HG03442 (cell line): ENCODE results near the gene DHX38.
"Not testable (repeated sequence)": the region's sequence is repeated elsewhere in the genome, so short reads cannot be mapped to it uniquely, and the experiment has no call there.

Source experiments
- ATAC-seq: cut with Tn5 transposase; IDR thresholded peaks from one replicate; pipeline ENCODE4 v1.9.1; 2021; ENCODE audit warnings: mild to moderate bottlenecking, moderate library complexity; ENCODE audit not compliant: unreplicated experiment

Gene DHX38

DNA sequence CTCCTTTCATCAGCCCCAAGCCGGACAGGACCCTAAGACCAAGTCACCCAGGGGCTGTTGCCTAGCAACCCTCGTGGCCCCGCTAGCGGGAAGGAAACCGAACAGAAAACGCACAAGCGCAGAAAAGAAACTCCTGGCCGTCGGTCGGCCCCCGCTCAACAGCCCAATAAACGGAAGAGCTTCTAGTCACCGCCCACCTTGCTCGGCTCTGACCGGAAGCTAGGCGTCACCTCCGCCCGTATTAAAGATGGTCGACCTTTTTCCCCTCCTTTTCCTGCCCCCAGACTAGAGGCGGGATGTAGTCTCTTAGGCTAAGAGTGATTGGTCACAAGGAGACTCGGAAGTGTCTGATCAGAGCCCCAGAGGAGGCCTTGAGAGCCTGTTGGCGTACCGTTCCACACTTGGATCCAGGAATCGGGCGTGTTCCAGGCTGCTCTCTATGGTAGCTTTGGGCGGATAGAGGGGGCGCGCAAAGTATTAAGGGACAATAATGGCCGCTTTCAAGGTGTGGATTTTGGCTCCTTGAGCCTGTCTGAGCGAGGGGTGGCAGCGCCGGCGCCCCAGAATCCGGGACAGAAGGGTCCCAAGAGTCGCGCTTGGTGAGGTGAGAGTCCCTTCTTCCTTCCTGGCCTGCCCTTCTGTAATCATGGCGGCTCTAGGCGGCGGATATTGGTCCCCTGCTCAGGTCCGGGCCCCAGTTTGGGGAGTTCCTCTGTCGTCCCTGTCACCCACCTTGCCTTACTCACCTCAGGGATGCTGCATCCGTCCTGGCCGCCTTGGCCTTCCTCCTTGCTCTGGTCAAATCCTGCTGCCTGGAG, at the start of gene DHX38, which contains the start of gene TXNL4B:
Gene DHX38 (plus strand): TSS at position 400 of the 818 bp plus-strand sequence. CDS start 2,311 bp downstream, outside the sequence.
Gene TXNL4B (minus strand): TSS at position 173 of the 818 bp plus-strand sequence. CDS start 2,871 bp downstream, outside the sequence.
- peak; percentile 97 for ATAC-seq

DNA sequence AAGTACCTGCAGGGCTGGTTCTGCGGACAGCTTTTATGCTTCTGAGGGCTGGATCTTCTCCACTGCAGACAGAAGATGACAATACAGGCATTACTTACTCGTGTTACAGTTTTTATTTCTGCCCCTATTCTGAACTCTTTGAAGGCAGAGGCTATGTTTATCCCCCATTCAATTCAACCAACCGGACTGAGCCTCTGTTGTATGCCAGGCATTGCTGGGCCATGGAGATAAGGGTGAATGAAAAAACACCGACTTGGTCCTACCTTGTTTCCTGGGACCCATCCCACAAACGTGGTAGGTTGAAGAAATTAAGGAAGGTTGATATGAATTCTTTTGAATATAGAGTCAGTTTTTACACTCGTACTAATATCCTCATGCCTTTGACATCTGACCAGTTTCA, 49.4 kb upstream of the DHX38 start:
- no peak for ATAC-seq

DNA sequence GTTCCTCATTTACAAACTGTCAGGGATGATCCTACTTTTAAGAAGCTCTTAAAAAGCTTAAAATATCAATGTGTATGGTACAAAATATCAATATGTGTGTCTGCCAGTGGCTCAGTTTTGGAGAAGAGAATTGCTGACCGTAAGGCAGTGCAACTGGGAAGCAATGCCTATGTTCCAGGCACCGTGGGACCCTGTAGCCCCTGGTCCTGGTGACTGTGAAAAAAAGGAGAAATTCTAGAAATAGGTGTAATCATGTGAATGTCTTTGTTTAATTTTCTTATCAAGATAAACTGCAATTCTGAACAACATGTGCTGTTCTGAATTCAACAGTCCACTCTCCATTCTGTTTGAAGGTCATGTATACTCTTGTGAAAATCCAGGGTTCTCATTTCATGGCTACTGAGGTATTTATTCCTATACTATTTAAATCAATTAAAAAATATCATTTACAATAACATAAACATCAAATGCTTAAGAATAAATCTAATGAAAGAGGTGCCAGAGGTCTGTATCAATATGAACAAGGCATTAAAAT, 48.8 kb upstream of the DHX38 start:
- no peak for ATAC-seq

DNA sequence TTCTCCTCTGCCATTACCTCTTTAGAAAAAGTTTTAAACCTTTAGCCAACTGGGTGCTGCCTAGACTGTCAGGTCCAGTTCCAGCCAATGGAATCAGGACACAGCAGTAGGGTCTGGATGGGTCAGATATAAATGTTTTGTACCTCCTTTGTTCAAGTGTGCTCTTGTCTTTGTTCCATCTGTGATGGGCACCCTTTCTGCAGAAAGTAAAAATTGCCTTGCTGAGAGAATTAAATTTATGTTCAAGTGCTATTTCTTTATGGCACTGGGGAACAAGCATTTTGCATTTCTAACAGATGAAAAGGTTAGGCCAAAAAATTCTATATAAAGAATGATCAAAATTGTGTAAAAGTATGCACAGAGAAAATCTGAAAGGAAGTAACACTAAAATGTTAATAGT, 44.5 kb upstream of the DHX38 start:
- ATAC-seq = no peak

DNA sequence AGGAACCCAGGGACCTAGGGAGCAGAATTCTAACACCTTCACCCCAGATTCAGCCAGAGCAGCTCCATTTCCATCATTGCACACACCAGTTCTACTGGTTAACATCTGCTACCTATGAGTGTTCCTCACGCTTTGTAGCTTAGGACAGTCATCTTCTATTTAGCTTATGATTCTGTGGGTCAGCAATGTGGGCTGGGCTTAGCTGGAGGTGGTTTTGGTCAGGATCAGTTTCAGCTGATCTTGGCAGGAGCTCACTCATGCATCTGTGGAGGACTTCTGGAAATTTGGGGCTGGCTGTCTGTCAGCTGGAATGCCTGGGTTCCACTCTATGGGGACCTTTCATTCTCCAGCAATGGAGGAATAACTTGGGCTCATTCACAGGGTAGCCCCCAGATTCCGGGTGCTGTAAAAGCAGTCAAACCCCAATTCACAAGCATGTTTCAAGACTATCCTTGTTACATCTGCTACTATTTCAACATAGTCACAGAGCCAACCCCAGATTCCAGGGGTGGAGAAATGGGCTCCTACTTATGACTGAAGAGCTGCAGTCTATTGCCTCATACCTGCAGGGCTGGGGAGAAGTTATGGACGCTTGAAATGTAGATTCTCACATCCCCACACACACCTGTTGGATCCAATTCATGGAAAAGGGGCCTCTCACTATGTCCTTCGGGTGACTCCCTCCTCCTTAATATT, 42.7 kb upstream of the DHX38 start:
- ATAC-seq = no peak

DNA sequence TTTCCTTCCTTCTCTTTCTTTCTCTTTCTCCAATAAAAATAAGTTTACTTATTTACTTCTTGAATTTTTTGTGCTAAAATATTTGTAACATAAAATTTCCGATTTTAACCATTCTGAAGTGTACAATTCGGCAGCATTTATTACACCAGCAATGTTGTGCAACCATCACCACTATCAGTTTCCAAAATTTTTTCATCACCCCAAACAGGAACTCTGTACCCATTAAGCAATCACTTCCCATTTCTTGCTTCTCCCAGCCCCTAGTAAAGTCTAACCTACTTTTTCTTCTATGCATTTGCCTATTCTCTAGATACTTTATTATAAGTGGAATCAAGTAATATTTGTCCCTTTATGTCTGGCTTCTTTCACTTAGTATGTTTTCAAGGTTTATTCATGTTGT, 41.8 kb upstream of the DHX38 start:
- ATAC-seq = no peak

DNA sequence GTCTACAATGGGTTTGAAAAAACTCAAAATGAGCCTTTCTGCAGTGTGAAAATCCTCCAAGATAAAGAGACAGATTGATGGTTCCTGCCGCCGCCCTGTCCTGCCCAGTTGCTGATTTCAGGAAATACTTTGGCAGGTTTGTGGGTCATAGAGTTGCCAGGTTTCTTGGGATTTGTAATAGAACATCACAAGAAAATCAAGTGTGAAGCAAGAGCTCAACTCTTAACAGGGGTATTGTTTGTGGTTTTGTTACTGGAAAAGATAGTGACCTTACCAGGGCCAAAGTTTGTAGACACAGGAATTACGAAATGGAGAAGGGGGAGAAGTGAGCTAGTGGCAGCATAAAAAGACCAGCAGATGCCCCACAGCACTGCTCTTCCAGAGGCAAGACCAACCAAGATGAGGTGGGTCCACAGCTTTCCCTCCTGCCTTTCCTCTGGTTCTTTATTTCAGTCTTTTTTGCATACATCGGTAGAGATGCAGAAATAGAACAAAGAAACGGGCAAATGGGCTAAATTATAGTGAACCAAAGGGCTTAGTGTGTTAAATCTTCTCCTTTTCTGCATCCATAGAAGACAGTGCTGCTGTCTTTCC, 39.3 kb upstream of the DHX38 start, which contains the start of gene HP:
Gene HP (plus strand): TSS at position 252 of the 594 bp plus-strand sequence. CDS start 148 bp downstream, at position 400.
- ATAC-seq = not testable (repeated sequence)

DNA sequence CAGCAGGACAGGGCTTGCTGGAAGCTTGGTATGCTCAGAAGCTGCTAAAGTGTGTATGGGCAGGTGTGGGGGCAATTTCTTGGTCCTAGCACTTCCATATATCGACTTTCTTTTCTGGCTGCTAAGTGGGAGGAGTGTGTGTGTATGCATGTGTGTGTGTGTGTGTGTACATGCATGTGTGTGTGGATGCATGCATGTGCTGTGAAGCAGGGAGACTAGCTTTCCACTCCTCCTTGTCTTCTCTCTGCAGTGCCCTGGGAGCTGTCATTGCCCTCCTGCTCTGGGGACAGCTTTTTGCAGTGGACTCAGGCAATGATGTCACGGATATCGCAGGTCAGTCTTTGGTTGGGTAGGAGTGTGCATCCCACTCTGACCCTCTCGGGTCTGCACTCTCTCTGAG, 37.7 kb upstream of the DHX38 start:
- no peak for ATAC-seq

DNA sequence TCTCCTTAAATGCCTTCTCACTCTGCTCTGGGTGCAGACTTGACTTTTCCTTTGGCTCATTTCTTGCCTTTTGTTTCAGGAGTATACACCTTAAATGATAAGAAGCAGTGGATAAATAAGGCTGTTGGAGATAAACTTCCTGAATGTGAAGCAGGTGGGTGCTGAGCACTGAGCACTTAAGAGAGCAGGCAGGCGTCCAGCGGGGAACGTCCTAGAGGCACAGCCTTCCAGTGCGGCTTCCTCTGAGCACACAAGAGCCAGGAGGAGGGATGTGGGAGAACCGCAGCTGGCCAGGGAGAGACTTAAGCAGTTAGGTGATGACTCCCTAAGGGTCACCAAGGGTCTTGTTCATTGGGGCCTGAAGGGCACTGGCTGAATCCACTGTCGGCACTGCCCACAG, 36.3 kb upstream of the DHX38 start:
- not testable (repeated sequence) for ATAC-seq

DNA sequence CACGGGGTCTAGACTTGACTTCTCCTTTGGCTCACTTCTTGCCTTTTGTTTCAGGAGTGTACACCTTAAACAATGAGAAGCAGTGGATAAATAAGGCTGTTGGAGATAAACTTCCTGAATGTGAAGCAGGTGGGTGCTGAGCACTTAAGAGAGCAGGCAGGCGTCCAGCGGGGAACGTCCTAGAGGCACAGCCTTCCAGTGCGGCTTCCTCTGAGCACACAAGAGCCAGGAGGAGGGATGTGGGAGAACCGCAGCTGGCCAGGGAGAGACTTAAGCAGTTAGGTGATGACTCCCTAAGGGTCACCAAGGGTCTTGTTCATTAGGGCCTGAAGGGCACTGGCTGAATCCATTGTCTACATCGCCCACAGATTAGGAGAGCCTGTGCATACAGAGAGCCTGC, 34.6 kb upstream of the DHX38 start:
- not testable (repeated sequence) for ATAC-seq

DNA sequence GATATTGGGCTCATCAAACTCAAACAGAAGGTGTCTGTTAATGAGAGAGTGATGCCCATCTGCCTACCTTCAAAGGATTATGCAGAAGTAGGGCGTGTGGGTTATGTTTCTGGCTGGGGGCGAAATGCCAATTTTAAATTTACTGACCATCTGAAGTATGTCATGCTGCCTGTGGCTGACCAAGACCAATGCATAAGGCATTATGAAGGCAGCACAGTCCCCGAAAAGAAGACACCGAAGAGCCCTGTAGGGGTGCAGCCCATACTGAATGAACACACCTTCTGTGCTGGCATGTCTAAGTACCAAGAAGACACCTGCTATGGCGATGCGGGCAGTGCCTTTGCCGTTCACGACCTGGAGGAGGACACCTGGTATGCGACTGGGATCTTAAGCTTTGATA, 33.2 kb upstream of the DHX38 start:
- ATAC-seq = no peak

DNA sequence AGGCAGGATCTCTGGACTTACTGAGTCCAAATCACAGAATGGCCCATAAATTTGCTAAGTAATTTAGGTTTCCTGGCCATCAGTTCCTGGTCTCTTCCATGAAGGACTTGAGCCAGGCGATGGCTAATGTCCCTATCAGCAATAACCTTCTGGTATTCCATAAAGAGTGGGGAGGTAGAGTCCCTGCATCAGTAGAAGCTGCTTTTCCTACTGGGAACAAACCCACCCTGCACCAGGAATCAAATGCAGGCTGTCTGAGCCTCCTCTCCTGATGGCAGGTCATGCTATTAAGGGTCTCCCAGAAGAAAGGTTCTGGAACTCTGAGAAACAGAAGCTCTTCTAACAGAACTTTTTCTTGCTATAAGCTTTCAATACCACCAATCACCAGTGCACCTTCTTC, 32.1 kb upstream of the DHX38 start:
- ATAC-seq = no peak

DNA sequence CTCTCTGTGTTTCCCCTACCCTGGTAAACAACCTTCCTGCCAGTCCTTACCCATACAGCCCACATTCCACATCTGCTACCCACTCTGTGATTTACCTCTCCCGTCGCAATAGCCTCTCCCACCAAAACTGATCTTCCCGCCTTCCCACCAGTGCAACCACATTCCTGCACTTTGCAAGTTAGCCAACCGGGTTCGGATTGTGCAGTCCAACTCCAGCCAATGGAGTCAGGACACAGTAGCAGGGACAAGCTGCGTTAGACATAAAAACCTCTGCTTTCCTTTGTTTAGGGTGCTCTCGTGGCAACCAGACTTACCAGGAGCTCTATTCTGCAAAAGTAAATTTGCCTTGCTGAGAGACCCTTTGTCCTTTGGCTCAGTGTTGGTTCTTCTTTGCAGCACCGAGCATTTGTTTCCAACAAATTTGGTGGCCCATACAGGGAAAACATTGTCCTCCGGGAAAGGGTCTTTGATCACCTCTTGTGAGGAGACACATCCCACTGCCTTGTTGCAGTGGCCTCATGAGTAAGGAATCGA, 29.2 kb upstream of the DHX38 start:
- ATAC-seq = no peak

DNA sequence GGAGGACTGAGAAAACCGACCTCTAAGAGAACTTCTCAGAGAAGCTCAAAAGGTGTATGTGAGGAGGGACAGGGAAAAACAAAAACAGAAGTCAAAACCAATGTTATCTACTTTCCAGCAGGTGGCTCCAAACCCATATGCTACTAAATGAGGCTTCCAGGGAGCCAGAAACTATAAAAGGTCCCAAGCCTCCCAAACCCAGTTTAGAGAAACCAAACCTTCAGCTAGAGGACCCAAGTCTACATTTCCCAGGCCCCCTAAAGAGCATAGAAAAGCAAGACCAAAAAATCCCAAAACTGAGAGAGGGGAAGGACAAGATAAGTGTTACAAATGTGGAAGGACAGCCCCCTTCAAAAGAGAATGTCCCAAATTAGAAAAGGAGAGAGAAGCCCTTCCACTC, 26.9 kb upstream of the DHX38 start:
- peak; percentile 63 for ATAC-seq

DNA sequence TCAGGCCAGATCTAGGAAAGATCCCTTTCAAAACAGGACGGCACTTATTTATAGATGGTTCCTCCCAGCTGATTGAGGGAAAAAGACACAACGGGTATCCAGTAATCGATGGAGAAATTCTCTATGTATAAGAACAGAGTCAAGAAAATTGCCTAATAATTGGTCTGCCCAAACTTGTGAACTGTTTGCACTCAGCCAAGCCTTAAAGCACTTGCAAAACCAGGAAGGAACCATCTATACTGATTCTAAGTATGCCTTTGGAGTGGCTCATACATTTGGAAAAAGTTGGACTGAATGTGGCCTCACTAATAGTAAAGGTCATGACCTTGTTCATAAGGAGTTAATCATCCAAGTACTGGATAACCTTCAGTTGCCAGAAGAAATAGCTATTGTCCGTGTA, 24.7 kb upstream of the DHX38 start:
- no peak for ATAC-seq

DNA sequence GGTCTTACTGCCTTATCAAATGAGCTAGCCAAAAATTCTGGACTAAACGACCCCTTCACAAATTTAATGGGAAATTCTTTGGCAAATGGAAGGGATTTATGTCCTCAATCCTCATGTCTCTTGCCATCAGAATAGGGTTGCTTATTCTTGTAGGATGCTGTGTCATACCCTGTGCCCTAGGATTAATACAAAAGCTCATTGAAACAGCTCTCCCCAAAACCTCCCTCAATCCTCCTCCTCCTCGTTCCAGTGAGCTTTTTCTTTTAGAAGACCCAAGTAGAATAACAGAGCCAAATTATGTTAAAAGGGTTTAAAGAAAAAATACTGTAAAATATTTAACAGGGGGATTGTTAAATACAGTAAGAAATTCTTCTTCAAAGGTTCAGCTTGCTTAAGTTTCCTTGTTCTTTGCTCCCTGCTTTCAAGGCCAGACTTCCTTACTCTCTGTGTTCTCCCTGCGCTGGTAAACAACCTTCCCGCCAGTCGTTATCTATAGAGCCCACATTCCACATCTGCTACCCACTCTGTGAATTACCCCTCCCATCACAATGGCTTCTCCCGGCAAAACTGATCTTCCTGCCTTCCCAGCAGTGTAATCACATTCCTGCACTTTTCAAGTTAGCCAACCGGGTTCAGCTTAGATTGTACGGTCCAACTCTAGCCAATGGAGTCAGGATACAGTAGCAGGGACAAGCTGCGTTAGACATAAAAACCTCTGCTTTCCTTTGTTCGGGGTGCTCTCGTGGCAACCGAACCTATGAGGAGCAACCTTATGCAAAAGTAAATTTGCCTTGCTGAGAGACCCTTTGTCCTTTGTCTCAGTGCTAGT, 20.9 kb upstream of the DHX38 start:
- no peak for ATAC-seq

DNA sequence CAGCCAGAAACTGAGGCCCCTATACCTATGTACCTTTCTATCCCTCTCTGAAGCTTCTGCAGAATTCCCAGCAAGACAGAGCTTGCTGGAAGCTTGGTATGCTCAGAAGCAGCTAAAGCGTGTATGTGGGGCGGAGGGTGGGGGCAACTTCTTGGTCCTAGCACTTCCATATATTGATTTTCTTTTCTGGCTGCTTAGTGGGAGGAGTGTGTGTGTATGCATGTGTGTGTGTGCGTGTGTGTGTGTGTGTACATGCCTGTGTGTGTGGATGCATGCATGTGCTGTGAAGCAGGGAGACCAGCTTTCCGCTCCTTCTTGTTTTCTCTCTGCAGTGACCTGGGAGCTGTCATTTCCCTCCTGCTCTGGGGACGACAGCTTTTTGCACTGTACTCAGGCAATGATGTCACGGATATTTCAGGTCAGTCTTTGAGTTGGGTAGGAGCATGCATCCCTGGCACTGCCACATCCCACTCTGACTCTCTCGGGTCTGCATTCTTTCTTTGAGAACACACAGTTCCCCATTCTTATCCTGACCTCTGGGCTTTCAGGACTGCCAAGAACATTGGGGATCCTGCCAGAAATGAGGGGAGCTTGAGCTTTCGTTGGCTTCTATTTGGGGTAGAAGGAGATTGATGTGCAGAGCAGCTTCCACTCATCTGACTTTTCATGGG, 20.0 kb upstream of the DHX38 start:
- no peak for ATAC-seq

DNA sequence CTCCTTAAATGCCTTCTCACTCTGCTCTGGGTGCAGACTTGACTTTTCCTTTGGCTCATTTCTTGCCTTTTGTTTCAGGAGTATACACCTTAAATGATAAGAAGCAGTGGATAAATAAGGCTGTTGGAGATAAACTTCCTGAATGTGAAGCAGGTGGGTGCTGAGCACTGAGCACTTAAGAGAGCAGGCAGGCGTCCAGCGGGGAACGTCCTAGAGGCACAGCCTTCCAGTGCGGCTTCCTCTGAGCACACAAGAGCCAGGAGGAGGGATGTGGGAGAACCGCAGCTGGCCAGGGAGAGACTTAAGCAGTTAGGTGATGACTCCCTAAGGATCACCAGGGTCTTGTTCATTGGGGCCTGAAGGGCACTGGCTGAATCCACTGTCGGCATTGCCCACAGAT, 18.6 kb upstream of the DHX38 start:
- ATAC-seq = not testable (repeated sequence)

DNA sequence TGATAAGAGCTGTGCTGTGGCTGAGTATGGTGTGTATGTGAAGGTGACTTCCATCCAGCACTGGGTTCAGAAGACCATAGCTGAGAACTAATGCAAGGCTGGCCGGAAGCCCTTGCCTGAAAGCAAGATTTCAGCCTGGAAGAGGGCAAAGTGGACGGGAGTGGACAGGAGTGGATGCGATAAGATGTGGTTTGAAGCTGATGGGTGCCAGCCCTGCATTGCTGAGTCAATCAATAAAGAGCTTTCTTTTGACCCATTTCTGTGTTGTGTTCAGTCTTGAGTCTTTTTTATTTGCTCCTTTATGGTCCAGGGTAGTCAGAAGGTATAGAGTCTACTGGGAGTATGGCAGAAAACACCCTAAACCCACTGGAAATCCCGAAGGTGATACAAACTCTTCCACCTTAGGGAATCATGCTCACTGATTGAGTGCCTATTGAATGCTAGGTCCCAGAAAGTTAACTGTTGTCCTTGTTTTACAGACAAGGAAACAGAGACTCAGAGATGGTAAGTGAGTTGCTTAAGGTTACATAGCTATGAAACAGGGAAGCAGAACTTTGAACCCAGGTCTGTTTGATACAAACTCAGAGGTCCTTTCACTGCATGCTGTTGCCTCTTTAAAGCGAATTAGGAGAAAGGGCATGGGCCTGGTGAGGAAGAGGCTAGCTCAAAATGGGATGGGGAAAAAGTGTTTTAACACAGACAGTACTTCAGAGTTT, 16.5 kb upstream of the DHX38 start:
- ATAC-seq = not testable (repeated sequence)
